Transverse colon (tissue), 4 donors: ENCODE data around the gene SCD.

Experiments
- POLR2A ChIP-seq: fragments of 450-650 bp; IDR thresholded peaks from one replicate; pipeline ENCODE4 v1.6.1; 2016; ENCODE audit warnings: antibody characterized with exemption, mild to moderate bottlenecking, moderate library complexity
- POLR2AphosphoS5 ChIP-seq, 3 donors: sonication (generic); formaldehyde crosslinking; IDR thresholded peaks; one replicate each; pipeline ENCODE4 v1.6.1; 2016; ENCODE audit warnings: antibody characterized with exemption in 3 of 3
- TF ChIP-seq, protein P1 (sequence below), 5 experiments: fragments of 200-600 bp in 3 of 5; fragments of 450-650 bp in 2 of 5; sonication (generic) in 3 of 5; IDR thresholded peaks; 1 replicate in 2 of 5; 2 replicates in 3 of 5; pipeline ENCODE4 v1.5.1; 2016 to 2017; ENCODE audit warnings: antibody characterized with exemption in 5 of 5, inconsistent platforms in 3 of 5, mild to moderate bottlenecking in 2 of 5, moderate library complexity in 1 of 5

DNA sequence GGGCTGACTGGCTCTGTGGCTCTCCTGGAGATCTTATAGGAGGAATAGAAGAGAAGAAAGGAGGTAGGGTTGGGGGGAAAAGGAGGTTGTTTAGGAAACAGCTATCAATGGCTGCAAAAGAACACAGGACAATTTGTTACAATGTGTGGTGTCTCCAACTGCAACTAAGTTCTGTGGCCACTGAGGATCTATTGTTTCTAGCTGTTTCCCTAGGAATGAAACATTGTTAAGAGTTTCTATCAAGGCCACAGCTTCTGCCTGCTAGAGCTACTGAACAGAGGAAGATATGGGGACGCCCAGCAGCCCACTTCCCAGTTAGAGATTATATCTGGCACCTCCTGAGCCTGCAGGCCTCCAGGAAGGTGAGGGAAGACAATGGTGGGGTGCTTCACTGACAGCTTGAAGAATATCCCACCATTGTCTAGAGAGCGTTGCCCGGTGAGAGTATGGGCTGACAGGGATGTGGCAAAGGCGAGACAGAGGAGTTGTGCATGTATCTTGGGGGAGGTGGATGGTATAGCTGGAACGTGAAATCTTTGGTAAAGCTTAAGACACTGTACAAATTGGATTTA, 4.0 kb downstream of the SCD start:
- TF ChIP-seq, protein P1, sequence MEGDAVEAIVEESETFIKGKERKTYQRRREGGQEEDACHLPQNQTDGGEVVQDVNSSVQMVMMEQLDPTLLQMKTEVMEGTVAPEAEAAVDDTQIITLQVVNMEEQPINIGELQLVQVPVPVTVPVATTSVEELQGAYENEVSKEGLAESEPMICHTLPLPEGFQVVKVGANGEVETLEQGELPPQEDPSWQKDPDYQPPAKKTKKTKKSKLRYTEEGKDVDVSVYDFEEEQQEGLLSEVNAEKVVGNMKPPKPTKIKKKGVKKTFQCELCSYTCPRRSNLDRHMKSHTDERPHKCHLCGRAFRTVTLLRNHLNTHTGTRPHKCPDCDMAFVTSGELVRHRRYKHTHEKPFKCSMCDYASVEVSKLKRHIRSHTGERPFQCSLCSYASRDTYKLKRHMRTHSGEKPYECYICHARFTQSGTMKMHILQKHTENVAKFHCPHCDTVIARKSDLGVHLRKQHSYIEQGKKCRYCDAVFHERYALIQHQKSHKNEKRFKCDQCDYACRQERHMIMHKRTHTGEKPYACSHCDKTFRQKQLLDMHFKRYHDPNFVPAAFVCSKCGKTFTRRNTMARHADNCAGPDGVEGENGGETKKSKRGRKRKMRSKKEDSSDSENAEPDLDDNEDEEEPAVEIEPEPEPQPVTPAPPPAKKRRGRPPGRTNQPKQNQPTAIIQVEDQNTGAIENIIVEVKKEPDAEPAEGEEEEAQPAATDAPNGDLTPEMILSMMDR (IDR thresholded peaks at IDR 0.05): no peak
- TF ChIP-seq POLR2A (no peak), POLR2AphosphoS5 (IDR thresholded peaks at IDR 0.05) (no peak)
